Measurements from ENCODE around the gene CFAP20DC. TPM values are rescaled to one million over a fixed set of nuclear protein-coding genes. Genes with fewer than 3 reads are reported as not detected.

Gene CFAP20DC
- total and polyA plus RNA-seq, 4 donors, result 0.98 to 2.1 (median 1.5) TPM

DNA sequence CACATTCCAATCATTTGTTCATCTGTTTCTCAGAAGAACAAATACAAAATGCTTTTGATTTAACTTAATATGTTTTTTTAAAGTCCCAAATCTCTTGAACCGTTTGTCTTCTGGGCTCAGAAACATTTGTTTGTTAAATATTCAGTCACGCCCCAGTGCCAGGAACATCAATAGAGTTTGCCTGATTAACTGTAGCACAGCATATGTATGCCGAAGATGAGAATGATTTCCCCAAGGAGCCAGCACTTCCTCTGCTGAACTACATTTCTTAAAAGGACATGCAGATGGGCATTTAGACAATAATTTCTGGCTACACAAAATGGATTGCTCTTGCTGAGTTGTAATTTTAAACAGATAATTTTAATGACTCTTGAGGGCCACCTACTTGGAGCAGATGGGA is 191.7 kb downstream of the CFAP20DC start:
- no peaks in the 10 kb centered on the region for H3K27me3 ChIP-seq (ENCODE audit: control insufficient read depth in 4 of 4, insufficient read depth in 4 of 4, low read length in 3 of 4)

DNA sequence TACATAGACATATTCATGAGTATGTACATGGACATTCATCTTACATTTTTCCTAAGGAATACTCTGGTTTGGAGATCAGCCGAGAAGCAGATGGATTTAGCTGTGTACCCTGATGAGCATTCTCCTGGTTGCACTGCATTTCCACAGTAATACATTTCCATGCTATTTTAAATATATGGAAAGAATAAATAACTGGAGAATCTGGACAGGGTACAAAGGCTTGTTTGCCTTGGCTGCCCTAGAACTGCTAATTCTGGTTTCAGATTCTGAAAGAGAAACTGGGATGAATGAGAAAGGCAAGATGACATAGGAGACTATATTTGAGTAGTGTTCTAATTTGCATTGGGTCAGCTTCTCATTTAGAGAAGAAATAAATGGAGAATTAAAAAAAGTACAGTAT is 192.4 kb downstream of the CFAP20DC start:
- TF ChIP-seq RXRA (IDR thresholded peaks at IDR 0.05), result no peak
- peak; percentile 32 for TF ChIP-seq FOXA2 (IDR thresholded peaks at IDR 0.05)
- TF ChIP-seq SP1 (IDR thresholded peaks at IDR 0.05), result peak; percentile 35
- TF ChIP-seq JUND (IDR thresholded peaks at IDR 0.05), result no peak
- peak; percentile 72 to 83 for TF ChIP-seq HNF4A (conservative IDR thresholded peaks at IDR 0.05)
- TF ChIP-seq FOXA1 (IDR thresholded peaks at IDR 0.05), result peak; percentile 31
- no peaks in the 10 kb centered on the region for H3K27me3 ChIP-seq (ENCODE audit: control insufficient read depth in 4 of 4, insufficient read depth in 4 of 4, low read length in 3 of 4)
- peaks cover 0 to 14% (median 6%) of the 10 kb centered on the region in 4 donors for H3K4me1 ChIP-seq (ENCODE audit: control insufficient read depth in 4 of 4, insufficient read depth in 4 of 4, low read length in 3 of 4)
- H3K9ac ChIP-seq (ENCODE audit: low read depth in 1 of 2, low read length in 2 of 2), result peak overlapping the region in 1 of 2 donors; percentile 38
- WGBS, result 71% methylated on average over 1 of the region's 1 CpG
- H3K4me3 ChIP-seq (ENCODE audit: low read depth in 1 of 3, low read length in 3 of 3), result no peak overlapping the region
- H3K9me3 ChIP-seq (ENCODE audit: control insufficient read depth in 4 of 4, low read length in 3 of 4), result no peaks in the 10 kb centered on the region
- DNase-seq (ENCODE audit: low spot score), result no peak
- H3K36me3 ChIP-seq (ENCODE audit: control insufficient read depth in 4 of 4, insufficient read depth in 3 of 4, low read depth in 1 of 4, low read length in 3 of 4), result no peaks in the 10 kb centered on the region
- no peak overlapping the region for H3K27ac ChIP-seq (ENCODE audit: low read depth in 1 of 2, low read length in 2 of 2)

More for the DNA sequence above, 191.7 kb downstream of the CFAP20DC start:
- Histone ChIP-seq H3K4me1 (ENCODE audit: control insufficient read depth in 4 of 4, insufficient read depth in 4 of 4, low read length in 3 of 4) (peaks cover 0 to 14% (median 6%) of the 10 kb centered on the region in 4 donors), H3K4me3 (ENCODE audit: low read depth in 1 of 3, low read length in 3 of 3) (no peak overlapping the region), H3K9ac (ENCODE audit: low read depth in 1 of 2, low read length in 2 of 2) (no peak overlapping the region), H3K27ac (ENCODE audit: low read depth in 1 of 2, low read length in 2 of 2) (no peak overlapping the region), H3K9me3 (ENCODE audit: control insufficient read depth in 4 of 4, low read length in 3 of 4) (no peaks in the 10 kb centered on the region), H3K36me3 (ENCODE audit: control insufficient read depth in 4 of 4, insufficient read depth in 3 of 4, low read depth in 1 of 4, low read length in 3 of 4) (no peaks in the 10 kb centered on the region)
- 27% methylated on average over 3 of the region's 3 CpGs for WGBS
- TF ChIP-seq, protein P1, sequence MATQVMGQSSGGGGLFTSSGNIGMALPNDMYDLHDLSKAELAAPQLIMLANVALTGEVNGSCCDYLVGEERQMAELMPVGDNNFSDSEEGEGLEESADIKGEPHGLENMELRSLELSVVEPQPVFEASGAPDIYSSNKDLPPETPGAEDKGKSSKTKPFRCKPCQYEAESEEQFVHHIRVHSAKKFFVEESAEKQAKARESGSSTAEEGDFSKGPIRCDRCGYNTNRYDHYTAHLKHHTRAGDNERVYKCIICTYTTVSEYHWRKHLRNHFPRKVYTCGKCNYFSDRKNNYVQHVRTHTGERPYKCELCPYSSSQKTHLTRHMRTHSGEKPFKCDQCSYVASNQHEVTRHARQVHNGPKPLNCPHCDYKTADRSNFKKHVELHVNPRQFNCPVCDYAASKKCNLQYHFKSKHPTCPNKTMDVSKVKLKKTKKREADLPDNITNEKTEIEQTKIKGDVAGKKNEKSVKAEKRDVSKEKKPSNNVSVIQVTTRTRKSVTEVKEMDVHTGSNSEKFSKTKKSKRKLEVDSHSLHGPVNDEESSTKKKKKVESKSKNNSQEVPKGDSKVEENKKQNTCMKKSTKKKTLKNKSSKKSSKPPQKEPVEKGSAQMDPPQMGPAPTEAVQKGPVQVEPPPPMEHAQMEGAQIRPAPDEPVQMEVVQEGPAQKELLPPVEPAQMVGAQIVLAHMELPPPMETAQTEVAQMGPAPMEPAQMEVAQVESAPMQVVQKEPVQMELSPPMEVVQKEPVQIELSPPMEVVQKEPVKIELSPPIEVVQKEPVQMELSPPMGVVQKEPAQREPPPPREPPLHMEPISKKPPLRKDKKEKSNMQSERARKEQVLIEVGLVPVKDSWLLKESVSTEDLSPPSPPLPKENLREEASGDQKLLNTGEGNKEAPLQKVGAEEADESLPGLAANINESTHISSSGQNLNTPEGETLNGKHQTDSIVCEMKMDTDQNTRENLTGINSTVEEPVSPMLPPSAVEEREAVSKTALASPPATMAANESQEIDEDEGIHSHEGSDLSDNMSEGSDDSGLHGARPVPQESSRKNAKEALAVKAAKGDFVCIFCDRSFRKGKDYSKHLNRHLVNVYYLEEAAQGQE (IDR thresholded peaks at IDR 0.05), result no peak
- TF ChIP-seq TAF1 (conservative IDR thresholded peaks at IDR 0.05), result no peak
- TF ChIP-seq FOXA2 (IDR thresholded peaks at IDR 0.05), result no peak
- TF ChIP-seq, protein P2, sequence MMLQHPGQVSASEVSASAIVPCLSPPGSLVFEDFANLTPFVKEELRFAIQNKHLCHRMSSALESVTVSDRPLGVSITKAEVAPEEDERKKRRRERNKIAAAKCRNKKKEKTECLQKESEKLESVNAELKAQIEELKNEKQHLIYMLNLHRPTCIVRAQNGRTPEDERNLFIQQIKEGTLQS (IDR thresholded peaks at IDR 0.05), result no peak
- no peak for TF ChIP-seq SP1 (IDR thresholded peaks at IDR 0.05)
- TF ChIP-seq RAD21 (IDR thresholded peaks at IDR 0.05), result no peak
- TF ChIP-seq GABPA (IDR thresholded peaks at IDR 0.05 in 1 of 2, conservative IDR thresholded peaks at IDR 0.05 in 1 of 2), result no peak
- no peak for TF ChIP-seq JUND (IDR thresholded peaks at IDR 0.05)
- TF ChIP-seq, protein P3, sequence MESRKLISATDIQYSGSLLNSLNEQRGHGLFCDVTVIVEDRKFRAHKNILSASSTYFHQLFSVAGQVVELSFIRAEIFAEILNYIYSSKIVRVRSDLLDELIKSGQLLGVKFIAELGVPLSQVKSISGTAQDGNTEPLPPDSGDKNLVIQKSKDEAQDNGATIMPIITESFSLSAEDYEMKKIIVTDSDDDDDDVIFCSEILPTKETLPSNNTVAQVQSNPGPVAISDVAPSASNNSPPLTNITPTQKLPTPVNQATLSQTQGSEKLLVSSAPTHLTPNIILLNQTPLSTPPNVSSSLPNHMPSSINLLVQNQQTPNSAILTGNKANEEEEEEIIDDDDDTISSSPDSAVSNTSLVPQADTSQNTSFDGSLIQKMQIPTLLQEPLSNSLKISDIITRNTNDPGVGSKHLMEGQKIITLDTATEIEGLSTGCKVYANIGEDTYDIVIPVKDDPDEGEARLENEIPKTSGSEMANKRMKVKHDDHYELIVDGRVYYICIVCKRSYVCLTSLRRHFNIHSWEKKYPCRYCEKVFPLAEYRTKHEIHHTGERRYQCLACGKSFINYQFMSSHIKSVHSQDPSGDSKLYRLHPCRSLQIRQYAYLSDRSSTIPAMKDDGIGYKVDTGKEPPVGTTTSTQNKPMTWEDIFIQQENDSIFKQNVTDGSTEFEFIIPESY (IDR thresholded peaks at IDR 0.05), result no peak
- TF ChIP-seq, protein P4, sequence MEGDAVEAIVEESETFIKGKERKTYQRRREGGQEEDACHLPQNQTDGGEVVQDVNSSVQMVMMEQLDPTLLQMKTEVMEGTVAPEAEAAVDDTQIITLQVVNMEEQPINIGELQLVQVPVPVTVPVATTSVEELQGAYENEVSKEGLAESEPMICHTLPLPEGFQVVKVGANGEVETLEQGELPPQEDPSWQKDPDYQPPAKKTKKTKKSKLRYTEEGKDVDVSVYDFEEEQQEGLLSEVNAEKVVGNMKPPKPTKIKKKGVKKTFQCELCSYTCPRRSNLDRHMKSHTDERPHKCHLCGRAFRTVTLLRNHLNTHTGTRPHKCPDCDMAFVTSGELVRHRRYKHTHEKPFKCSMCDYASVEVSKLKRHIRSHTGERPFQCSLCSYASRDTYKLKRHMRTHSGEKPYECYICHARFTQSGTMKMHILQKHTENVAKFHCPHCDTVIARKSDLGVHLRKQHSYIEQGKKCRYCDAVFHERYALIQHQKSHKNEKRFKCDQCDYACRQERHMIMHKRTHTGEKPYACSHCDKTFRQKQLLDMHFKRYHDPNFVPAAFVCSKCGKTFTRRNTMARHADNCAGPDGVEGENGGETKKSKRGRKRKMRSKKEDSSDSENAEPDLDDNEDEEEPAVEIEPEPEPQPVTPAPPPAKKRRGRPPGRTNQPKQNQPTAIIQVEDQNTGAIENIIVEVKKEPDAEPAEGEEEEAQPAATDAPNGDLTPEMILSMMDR (IDR thresholded peaks at IDR 0.05; ENCODE audit: low read depth, low read length, missing input control), result no peak
- no peak for TF ChIP-seq EGR1 (IDR thresholded peaks at IDR 0.05; ENCODE audit: low read depth in 2 of 2)
- no peak for TF ChIP-seq YY1 (IDR thresholded peaks at IDR 0.05)
- no peak for TF ChIP-seq NR2F2 (IDR thresholded peaks at IDR 0.05)
- no peak for DNase-seq (ENCODE audit: low spot score)
